Measurements from ENCODE around the gene HIGD1A.

HIGD1A gene

GRCh38 chr3:42753757-42754156 is 50.5 kb downstream of the HIGD1A start:
- no peak for DNase-seq

- no peak for DNase-seq
Observed at GRCh38 chr3:42752961-42753360, 51.3 kb downstream of the HIGD1A start.

GRCh38 chr3:42752441-42752840 is 51.8 kb downstream of the HIGD1A start:
- no peak for DNase-seq

- no peak for DNase-seq
Observed at GRCh38 chr3:42751609-42752008, 52.7 kb downstream of the HIGD1A start.

- DNase-seq, result no peak
Observed at GRCh38 chr3:42750834-42751233, 53.5 kb downstream of the HIGD1A start.

GRCh38 chr3:42749753-42750231 is 54.5 kb downstream of the HIGD1A start:
- DNase-seq, result peak; percentile 23

GRCh38 chr3:42749025-42749752 is 55.1 kb downstream of the HIGD1A start:
- no peak for DNase-seq

GRCh38 chr3:42747581-42747980 is 56.7 kb downstream of the HIGD1A start:
- DNase-seq, result no peak

GRCh38 chr3:42746455-42747450 is 57.5 kb downstream of the HIGD1A start:
- DNase-seq, result no peak

- no peak for DNase-seq
Observed at GRCh38 chr3:42745776-42746454, 58.4 kb downstream of the HIGD1A start.

GRCh38 chr3:42745291-42745745 is 59.0 kb downstream of the HIGD1A start:
- no peak for DNase-seq

GRCh38 chr3:42743204-42743995 is 60.9 kb downstream of the HIGD1A start:
- DNase-seq, result no peak

- DNase-seq, result no peak
Observed at GRCh38 chr3:42742688-42743087, 61.6 kb downstream of the HIGD1A start.

GRCh38 chr3:42742259-42742658 is 62.0 kb downstream of the HIGD1A start:
- no peak for DNase-seq

GRCh38 chr3:42741796-42742195 is 62.5 kb downstream of the HIGD1A start:
- DNase-seq, result no peak

GRCh38 chr3:42739401-42740158 is 64.7 kb downstream of the HIGD1A start:
- no peak for DNase-seq

- no peak for DNase-seq
Observed at GRCh38 chr3:42736531-42736930, 67.8 kb downstream of the HIGD1A start.

GRCh38 chr3:42736081-42736480 is 68.2 kb downstream of the HIGD1A start:
- DNase-seq, result no peak

- DNase-seq, result no peak
Observed at GRCh38 chr3:42735615-42736014, 68.7 kb downstream of the HIGD1A start.

- no peak for DNase-seq
Observed at GRCh38 chr3:42735019-42735418, 69.3 kb downstream of the HIGD1A start.

- DNase-seq, result no peak
Observed at GRCh38 chr3:42734263-42734860, 69.9 kb downstream of the HIGD1A start.
